GM18909 (cell line): Measurements from ENCODE around the gene LNX1.

ENCODE experiments used
- ATAC-seq: cut with Tn5 transposase; IDR thresholded peaks from one replicate; pipeline ENCODE4 v1.9.1; 2021; ENCODE audit warnings: mild to moderate bottlenecking; ENCODE audit not compliant: unreplicated experiment, poor library complexity

LNX1 gene

DNA sequence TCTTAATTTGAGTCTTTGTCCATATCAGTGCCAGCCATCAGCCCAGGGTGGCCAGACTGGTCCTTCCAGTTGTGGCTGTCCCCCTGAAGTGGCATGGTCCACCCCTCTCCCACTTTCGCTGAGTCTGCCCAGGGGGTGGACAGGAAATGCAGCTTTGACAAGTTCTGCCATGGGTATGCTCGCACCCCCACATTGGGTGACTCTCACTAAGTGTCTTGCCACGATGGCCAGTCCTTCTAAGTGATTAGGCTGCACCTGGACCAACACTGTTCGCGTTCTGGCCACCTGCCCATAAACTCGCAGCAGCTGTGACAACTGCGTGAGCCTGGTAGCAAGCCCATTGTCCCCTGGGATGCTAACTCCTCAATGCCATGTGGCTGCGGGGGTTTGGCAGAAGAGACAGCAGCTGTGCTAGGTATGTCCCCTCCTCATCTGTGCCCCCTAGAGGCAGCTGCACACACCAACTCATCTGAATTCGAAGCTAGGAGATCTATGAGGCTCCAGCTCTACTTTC is 10.0 kb upstream of the LNX1 start:
- ATAC-seq: peak; percentile 81

DNA sequence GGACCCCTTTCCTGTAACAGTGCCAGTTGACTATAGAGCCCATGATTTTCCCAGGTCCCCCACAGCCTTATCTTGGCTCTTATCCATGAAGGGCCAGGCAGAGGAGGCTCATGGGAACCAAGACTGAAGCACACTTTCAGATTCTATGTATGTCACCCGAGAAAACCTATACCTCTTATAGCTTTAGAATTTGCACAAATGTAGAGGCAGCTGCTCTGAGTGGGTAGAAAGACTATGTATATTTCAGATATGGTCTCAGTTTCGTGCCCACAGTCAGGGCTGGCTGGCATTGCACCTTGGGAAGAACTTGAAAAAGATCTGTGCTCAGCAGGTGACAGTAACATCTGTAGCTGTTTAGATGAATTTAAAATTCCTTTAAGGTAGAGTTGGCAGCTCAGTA is 8.3 kb upstream of the LNX1 start:
- ATAC-seq: peak; percentile 63

DNA sequence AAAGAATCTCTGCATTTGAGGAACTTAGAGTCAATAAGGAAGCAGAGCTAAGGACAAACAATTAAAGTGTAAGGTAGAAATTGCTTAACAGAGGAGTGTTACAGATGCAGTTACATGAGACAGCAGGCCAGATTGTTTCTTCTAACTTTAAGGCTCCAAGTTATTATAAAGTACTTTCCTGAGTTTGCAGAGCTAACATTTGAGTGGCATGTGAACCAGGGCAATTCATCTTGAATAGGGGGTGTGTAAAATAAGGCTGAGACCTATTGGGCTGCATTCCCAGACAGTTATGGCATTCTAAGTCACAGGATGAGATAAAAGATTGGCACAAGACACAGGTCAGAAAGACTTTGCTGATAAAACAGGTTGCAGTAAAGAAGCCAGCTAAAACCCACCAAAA is 7.6 kb upstream of the LNX1 start:
- ATAC-seq: no peak

DNA sequence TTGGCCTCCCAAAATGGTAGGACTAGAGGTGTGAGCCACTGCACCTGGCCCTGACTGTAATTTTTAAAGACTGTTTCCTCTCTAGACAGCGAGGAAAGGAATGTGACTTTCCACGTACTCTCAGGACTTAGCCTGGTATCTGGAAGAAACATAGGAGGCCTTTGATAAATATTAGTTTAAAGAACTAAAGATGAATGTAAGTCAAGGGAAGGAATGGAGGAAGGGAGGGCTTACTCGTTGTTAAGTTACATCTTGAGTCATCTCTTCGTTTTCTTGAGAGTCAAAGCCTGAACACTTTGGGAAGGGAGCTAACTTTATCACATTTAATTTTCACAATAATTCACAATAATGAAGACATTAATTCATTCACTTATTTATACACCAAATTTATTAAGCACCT is 7.2 kb upstream of the LNX1 start:
- no peak for ATAC-seq

DNA sequence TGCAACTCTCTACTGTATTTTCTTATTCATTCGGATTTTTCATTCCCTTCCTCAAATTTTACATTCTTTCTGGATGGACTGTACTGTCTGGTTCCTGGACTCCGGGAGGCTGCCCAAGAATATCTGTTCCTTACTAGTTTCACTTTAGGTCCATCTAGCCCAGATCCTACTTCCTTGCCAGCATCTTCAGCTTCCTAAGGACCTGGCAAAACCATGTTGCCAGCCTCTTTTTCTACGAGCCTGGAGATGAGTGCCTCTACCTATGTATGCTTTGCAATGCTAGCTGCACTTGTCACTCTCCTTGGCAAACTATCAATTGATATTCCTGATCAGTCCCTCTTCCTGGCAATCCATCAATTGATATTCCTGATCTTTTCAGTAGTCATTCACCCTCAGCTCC is 5.6 kb upstream of the LNX1 start:
- no peak for ATAC-seq

DNA sequence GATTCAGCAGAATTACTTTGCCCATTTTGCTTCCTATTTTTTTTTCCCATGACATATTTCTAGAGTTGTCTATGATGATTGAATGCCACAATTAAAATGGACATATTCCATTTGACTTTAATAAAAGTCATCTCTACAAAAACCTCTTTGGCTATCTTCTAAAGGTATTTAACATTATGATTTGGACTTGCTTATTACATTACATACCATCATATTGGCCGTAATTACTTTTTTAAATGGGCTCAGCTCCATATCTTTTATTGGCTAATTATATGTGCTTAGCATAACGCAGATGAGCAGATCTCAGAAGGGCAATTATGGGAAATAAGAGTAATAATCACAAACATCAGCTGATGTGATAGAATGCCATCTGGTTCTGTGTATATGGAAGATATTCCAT is 4.5 kb upstream of the LNX1 start:
- no peak for ATAC-seq

DNA sequence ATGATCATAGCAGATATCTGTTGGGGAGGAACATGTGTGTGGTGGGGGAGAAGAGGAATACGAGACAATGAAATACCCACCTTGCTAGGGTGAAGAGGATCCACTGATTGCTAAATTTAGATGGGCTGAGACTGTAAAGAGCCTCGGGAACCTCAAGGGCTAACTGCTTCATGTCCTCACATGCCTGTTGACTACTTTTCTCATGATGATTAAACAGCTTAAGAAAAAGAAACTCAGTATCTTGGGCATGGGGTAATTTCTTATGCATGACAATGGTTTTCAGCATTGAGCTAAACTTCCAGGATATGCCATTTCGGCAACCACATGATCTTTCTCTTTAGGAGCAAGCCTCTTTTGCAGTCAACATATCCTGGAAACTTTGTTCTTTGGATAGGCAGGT is 3.9 kb upstream of the LNX1 start:
- no peak for ATAC-seq

DNA sequence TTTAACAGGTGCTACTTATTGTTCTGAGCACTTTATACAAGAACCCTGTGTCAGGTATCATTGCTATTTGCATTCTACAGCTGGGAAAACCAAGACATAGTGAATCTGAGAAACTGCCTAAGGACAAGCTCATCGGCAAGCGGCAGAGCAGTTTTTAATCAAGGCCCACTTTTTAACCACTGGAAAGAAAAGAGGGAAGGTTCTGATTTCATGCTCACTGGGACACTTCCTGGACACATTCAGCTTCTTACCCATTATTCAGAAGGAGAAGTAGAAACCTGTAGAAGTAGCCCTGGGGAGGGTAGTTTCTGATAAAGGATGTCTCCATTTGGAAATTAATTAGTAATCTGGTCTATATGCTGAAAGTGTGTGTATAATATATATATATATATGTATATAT is 2.5 kb upstream of the LNX1 start:
- ATAC-seq: no peak

DNA sequence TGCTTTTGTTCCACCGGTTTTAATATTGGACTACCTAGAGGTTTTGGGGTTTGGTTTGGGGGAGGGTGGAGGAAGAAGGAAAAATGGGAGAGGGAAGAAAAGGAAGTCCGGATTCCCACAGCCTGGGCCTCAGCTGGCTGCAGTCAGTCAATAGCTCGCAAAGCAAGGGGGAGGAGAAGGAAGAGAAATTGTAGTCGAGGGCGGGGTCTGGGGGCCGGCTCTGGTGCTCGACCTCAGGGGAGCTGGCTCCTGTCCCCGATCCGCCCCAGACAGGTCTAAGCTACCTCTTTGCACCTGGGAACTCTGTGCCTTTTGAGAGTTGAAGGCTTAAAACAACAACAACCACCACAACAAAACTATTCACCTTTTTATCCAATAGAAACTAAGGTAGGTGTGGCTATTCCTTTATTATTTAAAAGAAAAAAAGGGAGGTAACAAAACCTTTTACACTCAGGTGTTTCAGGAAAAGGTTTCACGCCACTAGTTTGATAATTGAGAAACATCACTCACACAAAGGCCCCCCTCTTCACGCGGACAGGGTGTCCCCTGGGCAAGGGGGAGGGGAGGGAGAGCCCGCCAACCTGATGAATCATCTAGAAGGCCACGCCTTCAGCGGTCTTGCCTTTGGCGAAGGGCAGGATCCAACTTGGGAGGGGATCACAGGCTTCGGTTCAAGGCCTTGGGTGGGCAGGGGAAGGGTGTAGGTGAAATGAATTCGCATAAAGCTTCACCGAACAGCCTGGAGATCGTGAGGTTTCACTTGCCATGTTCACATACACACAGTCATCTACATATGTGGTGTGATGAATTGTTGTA is 1.6 kb upstream of the LNX1 start:
- no peak for ATAC-seq

DNA sequence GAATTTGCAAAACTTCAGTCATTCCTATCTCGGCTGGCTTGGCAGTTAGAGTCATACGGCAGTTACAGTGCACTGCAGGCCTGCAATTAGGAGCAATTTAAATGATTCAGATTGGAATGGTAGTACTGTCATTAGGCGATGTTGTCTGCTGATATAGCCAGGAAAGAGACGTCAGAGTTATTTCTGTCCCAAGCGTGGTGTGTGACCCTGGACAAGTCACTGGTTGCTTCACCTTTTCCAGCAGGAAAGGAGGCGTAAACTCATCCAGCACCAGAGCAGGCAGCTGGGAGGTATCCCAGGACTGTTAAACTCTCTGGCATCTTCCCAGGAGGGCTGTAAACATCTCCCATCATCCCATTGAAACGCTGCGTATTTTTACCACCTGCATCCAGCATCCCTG is 836 bp upstream of the LNX1 start:
- ATAC-seq: no peak

DNA sequence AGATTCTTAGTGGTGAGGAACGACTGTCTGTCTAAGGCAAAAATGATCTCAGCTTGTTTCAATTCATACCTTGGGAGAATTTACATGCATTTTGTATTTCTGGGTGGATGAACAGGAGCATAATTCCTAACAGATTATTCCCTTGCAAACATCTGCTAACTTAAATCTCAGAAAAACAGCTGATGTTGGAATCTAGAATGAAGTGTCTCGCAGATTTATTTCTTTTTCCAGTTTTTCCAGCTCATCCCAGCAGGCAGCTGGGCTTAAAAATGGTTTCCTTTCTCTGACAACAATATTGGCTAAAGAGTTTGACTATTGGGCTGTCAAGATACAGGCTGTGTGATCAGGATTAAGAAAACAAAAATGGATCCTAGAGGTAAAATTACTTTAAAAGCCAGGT is 1.1 kb downstream of the LNX1 start:
- no peak for ATAC-seq

DNA sequence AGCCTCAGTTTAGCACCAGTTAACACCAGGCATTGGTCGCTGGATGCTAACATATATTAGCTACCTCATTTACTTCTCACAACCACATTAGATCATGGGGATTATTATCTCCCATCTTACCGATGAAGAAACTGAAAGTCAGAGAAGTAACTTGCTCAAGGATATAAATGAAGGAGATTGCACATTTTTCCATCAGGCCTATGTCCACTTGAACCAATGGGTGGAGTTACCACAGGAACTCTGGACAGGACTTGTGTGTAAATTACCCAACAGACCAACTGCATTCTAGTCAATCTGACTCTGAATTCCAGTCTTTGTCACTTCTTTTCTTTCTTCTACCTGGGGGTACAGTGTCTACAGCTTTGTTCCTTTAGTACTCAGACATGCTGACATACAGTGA is 1.8 kb downstream of the LNX1 start:
- ATAC-seq: no peak

DNA sequence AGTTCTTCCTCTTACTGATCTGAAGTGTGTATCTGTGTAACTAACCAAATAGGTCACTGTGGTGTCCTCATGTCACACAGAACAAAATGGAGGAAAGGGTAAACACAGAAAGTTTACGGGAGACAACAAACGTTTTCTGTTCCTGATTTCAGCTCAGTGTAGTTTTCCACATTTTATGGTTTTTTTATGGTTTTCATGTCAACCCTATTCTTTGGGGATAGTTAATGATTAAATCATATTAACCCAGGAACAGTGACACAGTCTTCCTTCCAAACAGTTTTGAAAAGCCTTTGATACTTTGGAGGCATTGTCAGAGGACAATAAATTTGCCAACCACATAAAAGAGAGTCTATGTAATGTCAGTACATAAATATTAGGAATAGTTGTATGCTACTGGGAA is 4.2 kb downstream of the LNX1 start:
- no peak for ATAC-seq

DNA sequence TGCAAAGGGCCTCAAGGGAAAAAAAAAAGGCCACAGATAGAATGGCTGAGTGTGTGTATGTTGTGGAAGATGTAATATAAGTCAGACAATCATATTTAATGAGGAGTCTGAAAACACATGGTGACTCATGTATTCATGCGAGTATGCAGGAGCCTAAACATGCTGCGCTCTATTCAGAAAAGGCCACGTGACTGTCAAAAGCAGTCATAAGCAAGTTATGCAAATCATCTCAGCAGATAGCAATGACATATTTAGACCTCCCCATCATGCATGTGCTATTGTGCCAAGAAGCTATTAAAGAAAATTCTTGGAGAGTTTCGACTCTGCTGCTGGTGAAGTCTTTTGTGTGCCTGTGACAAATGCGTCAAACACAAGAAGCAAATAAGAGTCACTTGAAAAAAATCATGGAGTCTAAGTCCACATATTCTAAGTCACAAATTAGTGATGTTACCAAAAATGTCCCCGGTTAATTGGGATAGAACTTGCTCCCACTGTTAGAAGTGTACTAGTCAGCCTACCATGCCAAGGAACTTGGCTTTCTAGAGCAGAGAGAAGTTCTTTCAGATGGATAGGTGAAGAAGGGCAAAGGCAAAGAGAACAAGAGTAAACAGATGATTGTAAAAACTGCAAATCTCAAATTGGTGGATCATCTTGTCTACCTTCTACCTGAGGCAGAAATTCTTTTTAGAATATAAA is 5.0 kb downstream of the LNX1 start:
- no peak for ATAC-seq

DNA sequence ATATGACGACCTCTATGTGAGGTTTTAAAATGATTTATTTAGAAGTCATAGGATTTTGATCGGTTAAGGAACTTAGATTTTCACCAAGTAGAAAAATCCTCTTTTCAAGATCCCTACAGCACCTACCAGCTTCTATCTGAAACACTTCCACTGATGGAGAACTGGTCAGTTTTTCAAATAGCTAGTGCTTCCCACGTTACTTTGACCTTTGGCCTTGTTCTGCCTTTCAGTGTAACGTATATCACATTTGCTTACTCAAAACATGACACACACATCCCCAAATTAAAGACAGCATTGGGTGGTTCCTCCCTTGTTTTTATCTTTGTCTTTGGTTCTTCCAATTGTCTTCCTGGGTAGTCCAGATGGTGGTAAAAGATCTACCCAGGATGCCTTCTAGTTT is 6.6 kb downstream of the LNX1 start:
- no peak for ATAC-seq

DNA sequence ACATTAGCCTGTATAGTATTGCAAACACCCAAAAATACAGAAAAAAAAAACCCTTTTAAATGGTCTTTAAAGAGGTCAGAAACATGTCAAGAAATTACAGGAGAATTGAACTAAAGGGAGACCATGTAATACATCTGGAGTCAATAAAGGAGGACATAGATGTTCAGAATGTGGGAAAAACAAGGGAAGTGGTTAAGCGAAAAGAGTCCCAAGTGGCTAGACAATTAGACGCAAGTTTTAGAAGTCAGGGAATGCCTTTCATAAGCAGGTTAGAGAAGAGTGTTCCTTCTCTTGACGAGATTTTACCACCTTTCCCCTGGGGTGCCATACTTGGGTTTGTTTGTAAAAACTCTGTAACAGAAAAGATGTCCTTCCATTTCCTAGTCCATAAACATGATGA is 7.8 kb downstream of the LNX1 start:
- no peak for ATAC-seq

DNA sequence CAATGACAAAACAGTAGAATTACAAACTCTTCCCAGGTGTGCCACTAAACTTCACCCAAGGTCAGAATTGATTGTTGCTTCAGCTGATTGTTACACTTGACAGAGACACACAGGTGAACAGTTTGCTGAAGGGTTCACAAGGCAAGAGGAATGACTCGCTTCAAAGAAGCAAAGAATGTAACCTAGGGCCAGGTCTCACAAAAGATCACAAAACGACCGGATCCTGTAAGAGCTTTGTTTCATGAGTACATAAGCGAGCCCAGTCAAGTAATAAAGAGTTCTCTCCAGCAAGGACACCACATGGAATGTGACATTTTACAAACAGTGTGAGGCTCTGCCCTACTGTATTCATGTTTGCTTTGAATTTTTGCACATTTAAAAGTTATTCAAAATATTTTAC is 9.1 kb downstream of the LNX1 start:
- no peak for ATAC-seq

DNA sequence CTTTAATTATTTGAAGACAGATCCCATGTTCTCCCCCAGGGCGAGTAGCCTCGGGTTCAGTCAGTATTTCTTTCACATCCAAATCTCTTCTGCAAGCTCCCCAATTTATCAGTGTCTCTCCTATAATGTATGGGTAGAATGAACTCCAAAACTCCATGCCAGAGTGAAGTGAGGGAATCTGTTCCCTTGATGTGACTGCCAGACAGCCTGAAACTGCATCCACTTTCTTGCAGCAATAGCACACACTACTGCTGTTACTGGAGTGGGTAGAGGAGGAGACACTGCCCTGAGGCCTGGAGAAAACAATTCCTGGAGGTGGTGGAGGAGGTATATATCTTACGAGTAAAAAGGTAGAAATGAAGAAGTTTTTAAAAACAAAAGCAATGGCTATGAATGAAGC is 11.0 kb downstream of the LNX1 start:
- no peak for ATAC-seq

DNA sequence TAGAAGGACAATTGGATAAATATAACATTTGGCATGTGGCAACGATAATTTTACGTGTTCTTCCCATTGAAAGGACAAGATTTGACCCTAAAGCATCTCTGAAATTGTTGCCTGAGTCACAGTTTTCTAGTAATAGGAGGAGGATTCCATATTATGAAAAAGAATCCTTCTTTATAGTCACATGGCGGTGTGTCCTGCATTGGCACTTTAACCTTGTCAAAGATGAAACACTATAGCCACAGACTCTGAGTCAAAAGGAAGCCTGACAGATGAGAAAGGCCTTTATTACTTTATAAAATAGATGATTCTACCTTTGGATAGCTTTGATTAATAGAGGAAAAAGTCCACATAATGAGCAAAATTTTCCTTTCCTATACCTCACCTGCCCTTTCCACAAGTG is 11.5 kb downstream of the LNX1 start:
- ATAC-seq: no peak

DNA sequence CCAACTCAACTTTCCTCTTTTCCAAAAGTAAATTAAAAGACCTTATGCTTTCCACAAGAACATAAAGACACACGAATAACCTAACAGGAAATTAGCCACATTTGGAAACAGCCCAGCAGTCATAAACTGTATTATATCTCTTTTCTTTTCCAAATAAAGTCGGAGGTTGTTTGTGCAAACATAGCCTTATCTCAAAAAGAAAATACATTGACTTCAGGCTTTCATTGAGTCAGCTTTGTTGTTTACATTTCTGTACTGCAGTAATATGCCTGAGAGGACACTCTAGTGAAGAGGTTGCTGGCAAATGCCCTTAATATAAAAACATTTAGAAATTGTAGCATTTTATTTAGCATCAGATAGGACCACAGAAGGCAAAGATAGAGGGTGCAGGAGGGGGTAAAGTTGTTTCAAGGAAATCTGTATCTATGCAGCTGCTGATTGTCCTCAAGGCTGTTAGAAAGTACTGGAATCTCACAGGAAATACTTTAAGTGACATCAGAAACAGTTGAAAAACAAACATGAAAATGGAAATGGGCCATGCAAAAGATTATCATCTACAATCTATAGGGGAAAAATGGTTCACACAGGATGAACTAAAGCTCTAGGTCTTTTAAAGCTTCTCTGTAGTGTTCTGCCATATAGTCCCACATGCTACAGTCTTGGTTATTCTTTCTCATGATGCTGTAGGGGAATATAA is 14.5 kb downstream of the LNX1 start:
- ATAC-seq: no peak

DNA sequence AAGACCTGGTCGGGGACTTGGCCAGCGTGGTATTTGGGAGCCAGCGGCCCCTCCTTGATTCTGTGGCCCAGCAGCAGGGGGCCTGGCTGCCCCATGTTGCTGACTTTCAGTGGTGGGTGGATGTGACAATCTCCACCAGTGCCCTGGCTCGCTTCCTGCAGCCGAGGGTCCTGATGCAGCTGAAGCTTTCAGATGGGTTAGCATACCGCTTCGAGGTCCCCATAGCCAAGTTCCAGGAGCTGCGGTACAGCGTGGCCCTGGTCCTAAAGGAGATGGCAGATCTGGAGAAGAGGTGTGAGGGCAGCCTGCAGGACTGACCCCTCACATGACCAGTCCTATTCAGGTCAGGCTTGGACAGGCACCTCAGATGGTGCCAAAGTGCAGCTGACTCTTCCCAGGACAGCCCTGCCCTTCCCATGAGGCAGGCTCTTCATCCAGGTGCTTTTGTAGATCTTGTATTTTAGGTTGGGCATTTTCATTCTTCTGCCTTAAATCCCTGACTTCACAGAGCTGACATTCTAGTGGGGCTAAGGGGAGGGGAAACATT is 15.1 kb downstream of the LNX1 start:
- no peak for ATAC-seq
